Endothelial cell (in vitro differentiated cells): ENCODE results near the gene HES3. TPM values are rescaled to one million over a fixed set of nuclear protein-coding genes. Genes with fewer than 3 reads are reported as not detected.

Experiments used
- DNase-seq: peaks from one replicate; pipeline ENCODE4 v3.0.0; 2021; ENCODE audit warnings: low spot score
- H3K27ac Mint-ChIP-seq: one replicate; pipeline ENCODE4 v1.8.0; 2021; ENCODE audit warnings: mixed read lengths, inconsistent platforms; ENCODE audit not compliant: unreplicated experiment
- H3K27me3 Mint-ChIP-seq: one replicate; pipeline ENCODE4 v1.8.0; 2021; ENCODE audit warnings: mild to moderate bottlenecking, moderate library complexity, mixed read lengths, inconsistent platforms; ENCODE audit not compliant: unreplicated experiment
- H3K36me3 Mint-ChIP-seq: one replicate; pipeline ENCODE4 v1.8.0; 2021; ENCODE audit warnings: mild to moderate bottlenecking, low read depth, mixed read lengths, inconsistent platforms; ENCODE audit not compliant: unreplicated experiment
- H3K4me1 Mint-ChIP-seq: one replicate; pipeline ENCODE4 v1.8.0; 2021; ENCODE audit warnings: mild to moderate bottlenecking, mixed read lengths, inconsistent platforms; ENCODE audit not compliant: unreplicated experiment
- H3K4me3 Mint-ChIP-seq: one replicate; pipeline ENCODE4 v1.8.0; 2021; ENCODE audit warnings: mild to moderate bottlenecking, mixed read lengths, inconsistent platforms; ENCODE audit not compliant: unreplicated experiment
- H3K9me3 Mint-ChIP-seq: one replicate; pipeline ENCODE4 v1.8.0; 2021; ENCODE audit warnings: mixed read lengths, inconsistent platforms; ENCODE audit not compliant: unreplicated experiment
- CTCF ChIP-seq: fragments of 200-600 bp; sonication (generic); IDR thresholded peaks from one replicate; pipeline ENCODE4 v1.5.0; 2021; ENCODE audit warnings: antibody characterized with exemption; ENCODE audit not compliant: unreplicated experiment
- total RNA-seq: library from RNA; stranded (reverse); fragmentation: NEBNext Ultra II Directional; extraction: Animal tissue kit (Norgen Biotek cat#: 25700); gene quantifications from one replicate; pipeline ENCODE4 v1.2.1, GENCODE V29; 2021; ENCODE audit not compliant: unreplicated experiment

The HES3 gene
- total RNA-seq, 1 donor from 2014 or later = not detected

DNA sequence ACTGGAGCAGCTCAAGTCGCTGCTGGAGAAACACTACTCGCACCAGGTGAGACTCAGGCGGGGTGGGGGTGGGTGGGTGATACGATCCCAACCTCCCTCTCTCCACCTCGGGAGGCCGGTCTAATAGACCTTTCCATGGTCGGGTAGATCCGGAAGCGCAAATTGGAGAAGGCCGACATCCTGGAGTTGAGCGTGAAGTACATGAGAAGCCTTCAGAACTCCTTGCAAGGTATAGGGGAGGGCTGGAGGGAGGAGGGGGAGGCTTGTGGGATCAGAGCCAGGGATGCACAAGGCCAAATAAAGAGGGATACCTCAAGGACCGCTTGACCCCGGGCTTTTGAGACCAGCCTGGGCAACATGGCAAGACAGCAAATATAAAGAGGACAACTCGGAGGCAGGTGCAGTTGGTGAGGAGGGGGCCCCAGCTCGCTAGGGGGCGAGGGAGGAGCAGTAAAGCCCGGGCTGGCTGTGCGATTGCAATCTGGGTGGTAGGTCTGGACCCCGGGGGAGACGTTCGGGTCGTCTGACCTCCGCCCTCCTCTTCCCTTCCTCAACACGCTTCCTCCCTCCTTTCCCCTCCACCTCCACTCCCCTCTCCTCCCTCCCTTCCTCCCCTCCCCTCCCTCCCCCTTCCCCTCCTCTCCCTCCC lies 546 bp downstream of the HES3 start:
- no peak overlapping the region for H3K4me3 Mint-ChIP-seq
- H3K27me3 Mint-ChIP-seq = peaks cover 24% of the 10 kb centered on the region

GRCh38 chr1:6245086-6245868 lies 1.3 kb downstream of the HES3 start:
- Mint-ChIP-seq H3K4me3 (no peak overlapping the region), H3K36me3 (no peaks in the 10 kb centered on the region), H3K27ac (no peak overlapping the region), H3K27me3 (peaks cover 27% of the 10 kb centered on the region), H3K4me1 (peaks cover 6% of the 10 kb centered on the region), H3K9me3 (no peaks in the 10 kb centered on the region)
- peak; percentile 93 for DNase-seq
- peak; percentile 62 for TF ChIP-seq CTCF

More for the DNA sequence above, 546 bp downstream of the HES3 start:
- Mint-ChIP-seq H3K4me1 (peaks cover 6% of the 10 kb centered on the region), H3K9me3 (no peaks in the 10 kb centered on the region), H3K36me3 (no peaks in the 10 kb centered on the region), H3K27ac (no peak overlapping the region)
- no peak for TF ChIP-seq CTCF
- DNase-seq = no peak

DNA sequence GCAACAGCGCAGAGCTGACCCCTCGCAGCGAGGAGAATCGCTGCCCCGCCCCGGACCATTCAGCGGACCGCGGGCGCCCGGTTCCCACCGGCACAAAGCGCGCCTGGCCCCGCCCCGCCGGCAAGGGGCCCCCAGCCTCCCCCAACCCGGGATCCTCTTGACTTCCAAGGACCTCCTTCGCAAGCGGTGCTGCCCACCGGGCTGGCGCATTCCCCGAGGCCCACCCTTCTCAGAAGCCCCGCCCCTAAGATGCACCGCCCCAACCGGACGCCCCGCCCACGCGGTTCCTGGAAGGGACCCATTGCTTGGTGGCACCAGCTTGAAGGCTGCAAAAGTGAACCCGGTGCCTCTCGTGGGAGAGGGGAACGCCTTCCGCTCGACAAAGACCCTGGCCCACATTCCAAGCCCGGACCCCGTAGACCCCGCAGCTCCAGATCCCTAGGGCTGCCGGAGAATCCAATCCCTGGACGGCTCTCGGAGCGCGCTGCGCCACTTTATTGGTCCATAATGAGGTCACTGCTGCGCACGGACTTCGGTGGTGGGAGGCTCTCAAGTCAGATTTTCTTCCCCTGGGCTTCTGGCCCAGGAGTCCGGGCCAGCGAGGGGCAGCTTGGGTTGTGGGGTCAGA lies 2.0 kb downstream of the HES3 start:
- no peak for TF ChIP-seq CTCF
- no peaks in the 10 kb centered on the region for H3K36me3 Mint-ChIP-seq
- H3K27me3 Mint-ChIP-seq = peaks cover 28% of the 10 kb centered on the region
- H3K4me3 Mint-ChIP-seq = no peak overlapping the region
- H3K27ac Mint-ChIP-seq = no peak overlapping the region
- peaks cover 6% of the 10 kb centered on the region for H3K4me1 Mint-ChIP-seq
- DNase-seq = no peak
- H3K9me3 Mint-ChIP-seq = no peaks in the 10 kb centered on the region

- no peaks in the 10 kb centered on the region for H3K36me3 Mint-ChIP-seq
- no peaks in the 10 kb centered on the region for H3K9me3 Mint-ChIP-seq
- no peak overlapping the region for H3K4me3 Mint-ChIP-seq
- peak; percentile 98 for TF ChIP-seq CTCF
- H3K4me1 Mint-ChIP-seq = no peaks in the 10 kb centered on the region
- peaks cover 23% of the 10 kb centered on the region for H3K27me3 Mint-ChIP-seq
- DNase-seq = peak; percentile 90
- H3K27ac Mint-ChIP-seq = no peak overlapping the region
These were observed 2.8 kb downstream of the HES3 start for GRCh38 chr1:6246497-6247467.
